ENCODE measurements around the gene EEF1A2.

The EEF1A2 gene

GRCh38 chr20:63464289-63464635, 34.6 kb downstream of the EEF1A2 start:
- Histone ChIP-seq H3K27me3 (replicated peaks; ENCODE audit: control insufficient read depth, insufficient read depth, low read length) (no peaks in the 10 kb centered on the region; the same call in 1 of the 2 replicates), H3K4me3 (replicated peaks; ENCODE audit: low read depth, low read length) (no peak overlapping the region), H3K36me3 (ENCODE audit: control insufficient read depth, insufficient read depth, low read length) (no peaks in the 10 kb centered on the region)
- DNase-seq (ENCODE audit: extremely low read depth, insufficient read length): no peak
- TF ChIP-seq CTCF (IDR thresholded peaks at IDR 0.05; ENCODE audit: insufficient read depth, low read length, poor library complexity, severe bottlenecking): no peak

- DNase-seq (ENCODE audit: extremely low read depth, insufficient read length): no peak
- TF ChIP-seq CTCF (IDR thresholded peaks at IDR 0.05; ENCODE audit: insufficient read depth, low read length, poor library complexity, severe bottlenecking): no peak
- Histone ChIP-seq H3K27me3 (replicated peaks; ENCODE audit: control insufficient read depth, insufficient read depth, low read length) (no peaks in the 10 kb centered on the region; the same call in 1 of the 2 replicates), H3K36me3 (ENCODE audit: control insufficient read depth, insufficient read depth, low read length) (no peaks in the 10 kb centered on the region), H3K4me3 (replicated peaks; ENCODE audit: low read depth, low read length) (no peak overlapping the region)
Observed at GRCh38 chr20:63463400-63464288, 35.2 kb downstream of the EEF1A2 start.

GRCh38 chr20:63462244-63462643, 36.6 kb downstream of the EEF1A2 start:
- TF ChIP-seq CTCF (IDR thresholded peaks at IDR 0.05; ENCODE audit: insufficient read depth, low read length, poor library complexity, severe bottlenecking): no peak
- no peak overlapping the region for H3K4me3 ChIP-seq (replicated peaks; ENCODE audit: low read depth, low read length)
- H3K36me3 ChIP-seq (ENCODE audit: control insufficient read depth, insufficient read depth, low read length): no peaks in the 10 kb centered on the region
- DNase-seq (ENCODE audit: extremely low read depth, insufficient read length): no peak
- H3K27me3 ChIP-seq (replicated peaks; ENCODE audit: control insufficient read depth, insufficient read depth, low read length): no peaks in the 10 kb centered on the region; the same call in 1 of the 2 replicates

- Histone ChIP-seq H3K36me3 (ENCODE audit: control insufficient read depth, insufficient read depth, low read length) (no peaks in the 10 kb centered on the region), H3K27me3 (replicated peaks; ENCODE audit: control insufficient read depth, insufficient read depth, low read length) (no peaks in the 10 kb centered on the region; the same call in 1 of the 2 replicates), H3K4me3 (replicated peaks; ENCODE audit: low read depth, low read length) (no peak overlapping the region)
- TF ChIP-seq CTCF (IDR thresholded peaks at IDR 0.05; ENCODE audit: insufficient read depth, low read length, poor library complexity, severe bottlenecking): no peak
- no peak for DNase-seq (ENCODE audit: extremely low read depth, insufficient read length)
Observed at GRCh38 chr20:63461104-63461763, 37.6 kb downstream of the EEF1A2 start.

GRCh38 chr20:63459070-63459380, 39.9 kb downstream of the EEF1A2 start:
- Histone ChIP-seq H3K36me3 (ENCODE audit: control insufficient read depth, insufficient read depth, low read length) (no peaks in the 10 kb centered on the region), H3K27me3 (replicated peaks; ENCODE audit: control insufficient read depth, insufficient read depth, low read length) (no peaks in the 10 kb centered on the region; the same call in 1 of the 2 replicates), H3K4me3 (replicated peaks; ENCODE audit: low read depth, low read length) (no peak overlapping the region)
- DNase-seq (ENCODE audit: extremely low read depth, insufficient read length): no peak
- no peak for TF ChIP-seq CTCF (IDR thresholded peaks at IDR 0.05; ENCODE audit: insufficient read depth, low read length, poor library complexity, severe bottlenecking)
